Sigmoid colon (tissue), 7 donors: Measurements from ENCODE around the gene PLEKHH3. TPM values are rescaled to one million over a fixed set of nuclear protein-coding genes. Genes with fewer than 3 reads are reported as not detected.

ENCODE experiments used
- DNase-seq: peaks from one replicate; pipeline ENCODE4 v3.0.0-alpha.2; 2019
- H3K27ac ChIP-seq, 4 donors: fragments of 200-600 bp; sonication (generic); one replicate each; pipeline ENCODE4 v1.5.1; 2016 to 2019; ENCODE audit warnings: mild to moderate bottlenecking in 1 of 4
- H3K27me3 ChIP-seq, 3 donors: fragments of 200-600 bp; sonication (generic); one replicate each; pipeline ENCODE4 v1.5.1; 2019; ENCODE audit warnings: mild to moderate bottlenecking in 1 of 3
- H3K36me3 ChIP-seq, 4 donors: fragments of 200-600 bp; sonication (generic); one replicate each; pipeline ENCODE4 v1.5.1; 2016 to 2019
- H3K4me1 ChIP-seq, 4 donors: fragments of 200-600 bp; sonication (generic); one replicate each; pipeline ENCODE4 v1.5.1; 2017 to 2019
- H3K4me3 ChIP-seq, 4 donors: fragments of 200-600 bp; sonication (generic); one replicate each; pipeline ENCODE4 v1.5.1; 2017 to 2019; ENCODE audit warnings: mild to moderate bottlenecking in 2 of 4, moderate library complexity in 1 of 4
- H3K9me3 ChIP-seq, 4 donors: fragments of 200-600 bp in 3 of 4; sonication (generic) in 3 of 4; one replicate each; pipeline versions ENCODE4 v1.5.1 to v1.6.1; 2013 to 2019
- CTCF ChIP-seq, 4 experiments: fragments of 450-650 bp in 3 of 4; fragments of 200-600 bp in 1 of 4; IDR thresholded peaks; one replicate each; pipeline ENCODE4 v1.5.1; 2016 to 2019; ENCODE audit warnings: antibody characterized with exemption in 4 of 4, mild to moderate bottlenecking in 3 of 4, moderate library complexity in 2 of 4
- EP300 ChIP-seq, 4 donors: sonication (generic); formaldehyde crosslinking; IDR thresholded peaks; one replicate each; pipeline ENCODE4 v1.6.1; 2017; ENCODE audit warnings: antibody characterized with exemption in 4 of 4
- POLR2A ChIP-seq, 2 donors: fragments of 450-650 bp; IDR thresholded peaks; one replicate each; pipeline ENCODE4 v1.6.1; 2016; ENCODE audit warnings: antibody characterized with exemption in 2 of 2, mild to moderate bottlenecking in 2 of 2, moderate library complexity in 2 of 2
- POLR2AphosphoS5 ChIP-seq, 4 donors: sonication (generic); formaldehyde crosslinking; IDR thresholded peaks; one replicate each; pipeline ENCODE4 v1.6.1; 2017; ENCODE audit warnings: antibody characterized with exemption in 4 of 4
- WGBS, 2 donors: extraction: QIAGEN DNeasy Blood & Tissue Kit; methylation state at CpG; one replicate each; pipeline ENCODE4 v1.1.7; 2013; 5-methylcytosine and 5-hydroxymethylcytosine counted together
- intact Hi-C: fragments of 100-400 bp; cut with DNase I; formaldehyde crosslinking; loops from one replicate; pipeline ENCODE4 v1.15.1; 2023
- polyA plus RNA-seq, 3 donors: library from polyadenylated mRNA; stranded (reverse); fragments of 200-250 nt; gene quantifications; one replicate each; pipeline ENCODE4 v1.2.3, GENCODE V29; 2013
- total RNA-seq, 4 donors: library from RNA; depleted of rRNA; stranded (reverse); fragments of >200 nt; gene quantifications; one replicate each; pipeline ENCODE4 v1.1.0, GENCODE V29; 2016
- donor health status: healthy with polysubstance abuse.
- donor health status: Bipolar disorder and iron deficiency.
- donor health status: healthy.

The PLEKHH3 gene
- total and polyA plus RNA-seq, 7 donors: 4.4 to 25.2 (median 14.7) TPM

GRCh38 chr17:42673885-42674754, 2.7 kb downstream of the PLEKHH3 start:
- WGBS, 2 donors: 11 to 39% methylated on average over 32 of the region's 32 CpGs
- peak; percentile 89 for DNase-seq
- intact Hi-C loops: no loop called here
- Histone ChIP-seq H3K9me3 (no peaks in the 10 kb centered on the region), H3K36me3 (peaks cover 27 to 46% (median 41%) of the 10 kb centered on the region in 4 donors), H3K4me3 (peak overlapping the region; percentile 64 to 99 (median 80)), H3K27ac (peak overlapping the region; percentile 96 to 99 (median 98)), H3K27me3 (no peaks in the 10 kb centered on the region), H3K4me1 (peaks cover 0 to 60% (median 58%) of the 10 kb centered on the region in 4 donors)
- TF ChIP-seq POLR2A (IDR thresholded peaks at IDR 0.05): no peak
- peak in 3 of 4 experiments; percentile 11 to 48 (median 37) for TF ChIP-seq CTCF (IDR thresholded peaks at IDR 0.05)
- TF ChIP-seq EP300 (IDR thresholded peaks at IDR 0.05): no peak

- no peaks in the 10 kb centered on the region for H3K9me3 ChIP-seq
- WGBS, 2 donors: 48 to 71% methylated on average over 30 of the region's 30 CpGs
- peaks cover 0 to 60% (median 58%) of the 10 kb centered on the region in 4 donors for H3K4me1 ChIP-seq
- intact Hi-C loops: no loop called here
- peak overlapping the region; percentile 64 to 99 (median 80) for H3K4me3 ChIP-seq
- no peak for DNase-seq
- TF ChIP-seq POLR2A (IDR thresholded peaks at IDR 0.05) (no peak), CTCF (IDR thresholded peaks at IDR 0.05) (no peak), EP300 (IDR thresholded peaks at IDR 0.05) (no peak), POLR2AphosphoS5 (IDR thresholded peaks at IDR 0.05) (no peak)
- H3K27me3 ChIP-seq: no peaks in the 10 kb centered on the region
- H3K36me3 ChIP-seq: peaks cover 27 to 49% (median 45%) of the 10 kb centered on the region in 4 donors
- H3K27ac ChIP-seq: peak overlapping the region; percentile 96 to 99 (median 98)
Measured at GRCh38 chr17:42673266-42673884, 3.4 kb downstream of the PLEKHH3 start.

GRCh38 chr17:42672038-42672437, 4.8 kb downstream of the PLEKHH3 start:
- no peaks in the 10 kb centered on the region for H3K9me3 ChIP-seq
- no peak for DNase-seq
- H3K36me3 ChIP-seq: peaks cover 29 to 50% (median 46%) of the 10 kb centered on the region in 4 donors
- no peak overlapping the region for H3K4me3 ChIP-seq
- peaks cover 0 to 65% (median 64%) of the 10 kb centered on the region in 4 donors for H3K4me1 ChIP-seq
- WGBS, 2 donors: 87 to 93% methylated on average over 28 of the region's 28 CpGs
- peak overlapping the region in 3 of 4 donors; percentile 6 to 98 (median 96) for H3K27ac ChIP-seq
- intact Hi-C loops: no loop called here
- TF ChIP-seq POLR2A (IDR thresholded peaks at IDR 0.05): no peak
- no peak for TF ChIP-seq CTCF (IDR thresholded peaks at IDR 0.05)
- TF ChIP-seq EP300 (IDR thresholded peaks at IDR 0.05): no peak
- TF ChIP-seq POLR2AphosphoS5 (IDR thresholded peaks at IDR 0.05): no peak
- no peaks in the 10 kb centered on the region for H3K27me3 ChIP-seq

- peaks cover 33 to 61% (median 51%) of the 10 kb centered on the region in 4 donors for H3K36me3 ChIP-seq
- peak overlapping the region; percentile 30 to 83 (median 81) for H3K27ac ChIP-seq
- H3K4me3 ChIP-seq: no peak overlapping the region
- H3K4me1 ChIP-seq: peaks cover 0 to 72% (median 70%) of the 10 kb centered on the region in 4 donors
- TF ChIP-seq POLR2A (IDR thresholded peaks at IDR 0.05): no peak
- no peak for TF ChIP-seq POLR2AphosphoS5 (IDR thresholded peaks at IDR 0.05)
- TF ChIP-seq CTCF (IDR thresholded peaks at IDR 0.05): no peak
- TF ChIP-seq EP300 (IDR thresholded peaks at IDR 0.05): no peak
- intact Hi-C loops: no loop called here
- WGBS, 2 donors: 50 to 78% methylated on average over 50 of the region's 50 CpGs
- DNase-seq: no peak
- no peaks in the 10 kb centered on the region for H3K27me3 ChIP-seq
- no peaks in the 10 kb centered on the region for H3K9me3 ChIP-seq
Measured at GRCh38 chr17:42670789-42671657, 5.8 kb downstream of the PLEKHH3 start.
